IPS-NIHi11 (cell line): ENCODE data around the gene TASOR.
A peak's percentile ranks its signal among the peaks of the same experiment; 100 is the strongest.

Experiments used
- DNase-seq: peaks from one replicate; pipeline ENCODE4 v3.0.0; 2012; ENCODE audit warnings: mixed read lengths, low spot score

The TASOR gene

DNA sequence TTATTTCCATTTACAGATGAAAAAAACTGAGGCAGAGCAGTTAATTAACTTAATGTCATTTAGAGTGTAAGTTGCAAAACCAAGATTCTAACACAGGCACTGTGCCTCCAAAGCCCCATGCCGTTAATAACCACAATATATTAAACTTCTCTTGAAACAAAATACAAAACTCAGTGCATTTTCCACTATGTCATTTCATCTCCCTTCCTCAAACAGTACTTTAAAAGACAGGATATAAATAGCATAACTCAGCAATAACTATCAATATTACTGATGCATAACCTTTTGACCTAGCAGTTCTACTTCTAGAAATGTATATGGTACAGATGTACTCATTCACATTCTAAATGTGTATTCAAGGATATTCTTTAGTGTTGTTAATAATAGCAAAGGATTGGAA, 5.1 kb upstream of the TASOR start:
- no peak for DNase-seq

- no peak for DNase-seq
These were observed 964 bp upstream of the TASOR start for GRCh38 chr3:56684029-56684428.

DNA sequence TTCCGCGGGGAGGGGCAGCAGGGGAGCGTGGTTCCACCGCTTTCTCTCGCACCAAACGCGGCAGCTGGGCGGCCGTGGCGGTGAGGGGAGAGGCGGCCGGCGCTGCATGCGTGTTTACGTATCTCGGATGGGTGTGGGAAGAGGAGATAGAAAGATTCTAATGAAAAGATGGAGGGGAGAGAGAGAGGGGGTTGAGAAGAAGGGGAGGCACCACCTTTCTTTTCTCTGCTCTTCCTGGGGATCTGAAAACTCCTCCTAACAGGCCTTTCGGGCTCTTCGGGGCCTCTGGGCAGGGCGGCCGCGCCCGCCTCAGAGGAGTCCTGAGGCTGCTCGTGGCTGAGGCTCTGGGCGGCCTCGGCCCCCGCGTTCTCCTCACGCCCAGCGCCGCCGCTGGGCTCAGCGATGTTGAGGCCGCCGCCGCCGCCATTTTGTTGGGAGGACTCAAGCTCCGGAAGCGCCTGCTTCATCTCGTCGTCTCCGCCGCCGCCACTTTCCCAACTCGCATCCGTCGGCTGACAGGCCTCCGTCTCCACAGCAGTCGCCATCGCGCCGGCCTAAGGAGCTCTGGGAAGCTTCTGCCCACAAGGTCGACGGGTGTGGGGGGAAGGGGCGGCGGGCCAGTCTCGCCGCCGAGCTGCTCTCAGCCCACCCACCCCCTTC, 473 bp downstream of the TASOR start:
- peak; percentile 64 for DNase-seq

DNA sequence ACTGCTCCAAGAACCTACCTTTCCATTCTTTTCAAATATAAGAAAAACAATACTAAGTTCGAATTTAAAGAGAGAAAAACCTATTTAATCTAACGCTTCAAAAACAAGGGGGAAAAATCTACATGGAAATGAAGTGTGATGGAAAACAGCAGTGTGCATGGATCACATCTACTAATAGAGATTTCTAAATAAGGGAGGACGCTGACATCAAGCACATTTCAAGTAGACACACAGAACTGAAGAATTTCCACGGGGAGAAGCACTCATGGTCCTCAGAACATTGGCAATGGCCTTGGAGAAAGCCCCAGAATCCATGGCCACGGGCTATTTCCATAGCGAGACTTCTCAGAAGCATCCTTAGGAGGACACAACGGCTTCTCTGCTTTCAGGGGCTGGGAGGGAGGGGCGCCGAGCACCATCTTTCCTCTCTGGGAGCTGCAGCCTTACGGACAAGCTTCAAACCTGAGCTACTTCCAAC, 1.0 kb downstream of the TASOR start:
- DNase-seq = peak; percentile 57

GRCh38 chr3:56680054-56680580, 2.9 kb downstream of the TASOR start:
- DNase-seq = no peak

DNA sequence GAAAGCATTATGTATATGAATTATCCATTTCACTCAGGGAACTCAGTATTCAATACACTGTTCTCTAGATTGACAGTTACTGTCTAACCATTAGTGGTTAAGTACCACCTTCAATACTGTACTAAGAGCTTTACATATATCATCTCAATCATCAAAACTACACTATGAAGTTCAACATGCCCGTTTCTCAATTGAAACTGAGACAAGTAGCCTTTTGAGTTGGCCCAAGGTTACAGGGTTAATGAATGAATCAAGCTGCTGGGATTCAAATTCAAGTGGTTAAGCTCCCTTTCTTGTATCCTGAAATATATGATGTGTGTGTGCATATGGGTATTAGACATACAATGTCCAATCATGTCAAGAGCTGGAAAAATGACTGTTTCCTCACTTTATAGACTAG, 5.8 kb downstream of the TASOR start:
- DNase-seq = no peak

GRCh38 chr3:56673781-56674457, 9.1 kb downstream of the TASOR start:
- no peak for DNase-seq

- DNase-seq = peak; percentile 11
These were observed 15.0 kb downstream of the TASOR start for GRCh38 chr3:56667973-56668579.

GRCh38 chr3:56664823-56665222, 18.2 kb downstream of the TASOR start:
- no peak for DNase-seq

DNA sequence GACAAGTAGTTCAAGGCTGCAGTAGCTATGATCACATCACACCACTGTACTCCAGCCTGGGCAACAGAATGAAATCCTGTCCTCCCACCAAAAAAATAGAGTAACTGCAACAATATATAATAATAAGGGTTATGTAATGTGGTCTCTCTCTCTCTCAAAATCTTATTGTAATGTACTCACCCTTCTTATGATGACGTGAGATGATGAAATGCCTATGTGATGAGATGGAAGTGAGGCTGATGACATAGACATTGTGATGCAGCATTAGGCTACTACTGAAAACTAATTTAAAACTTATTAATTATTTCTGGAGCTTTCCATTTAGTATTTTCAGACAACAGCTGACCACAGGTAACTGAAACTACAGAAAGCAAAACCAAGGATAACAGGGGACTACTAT, 27.4 kb downstream of the TASOR start:
- DNase-seq = no peak

GRCh38 chr3:56654460-56654859, 28.6 kb downstream of the TASOR start:
- DNase-seq = no peak

DNA sequence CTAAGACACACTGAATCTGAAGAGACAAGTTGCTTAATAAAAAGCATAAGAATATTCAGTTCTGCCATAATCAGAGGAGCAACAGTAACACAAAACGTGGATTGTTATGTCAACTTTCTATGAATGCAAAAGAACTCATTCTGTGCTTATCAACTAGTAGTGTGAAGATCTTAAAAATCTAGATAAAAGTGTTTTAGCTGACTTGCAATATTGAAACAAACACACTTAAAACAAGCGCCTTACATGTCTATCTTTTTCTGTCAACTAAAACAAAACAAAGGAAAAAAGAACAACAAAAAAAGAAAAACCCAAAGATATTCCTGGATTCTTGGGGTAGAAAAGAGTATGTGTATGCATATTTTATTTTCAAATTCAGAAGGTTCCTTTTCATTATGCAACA, 37.7 kb downstream of the TASOR start:
- no peak for DNase-seq

- no peak for DNase-seq
These were observed 49.2 kb downstream of the TASOR start for GRCh38 chr3:56633602-56634535.
